Tibial nerve (tissue), 4 donors: ENCODE measurements around the gene UBE2L6. TPM values are rescaled to one million over a fixed set of nuclear protein-coding genes. Genes with fewer than 3 reads are reported as not detected.

ENCODE experiments used
- DNase-seq, 2 donors: peaks; one replicate each; pipeline ENCODE4 v3.0.0-alpha.2; 2019; ENCODE audit warnings: low spot score in 2 of 2
- H3K27ac ChIP-seq, 4 donors: fragments of 200-600 bp; sonication (generic) in 3 of 4; one replicate each; pipeline ENCODE4 v1.5.1; 2017 to 2019; ENCODE audit warnings: mild to moderate bottlenecking in 1 of 4
- H3K27me3 ChIP-seq, 2 donors: fragments of 200-600 bp; sonication (generic) in 1 of 2; one replicate each; pipeline versions ENCODE4 v1.5.1 to v1.6.0; 2017 to 2019
- H3K36me3 ChIP-seq, 3 donors: fragments of 200-600 bp; sonication (generic); one replicate each; pipeline ENCODE4 v1.5.1; 2018 to 2019
- H3K4me1 ChIP-seq, 4 donors: fragments of 200-600 bp; sonication (generic) in 3 of 4; one replicate each; pipeline ENCODE4 v1.5.1; 2017 to 2019
- H3K4me3 ChIP-seq, 4 donors: fragments of 200-600 bp; sonication (generic) in 3 of 4; one replicate each; pipeline ENCODE4 v1.5.1; 2017 to 2019; ENCODE audit warnings: mild to moderate bottlenecking in 1 of 4, moderate library complexity in 1 of 4
- H3K9me3 ChIP-seq, 4 donors: fragments of 200-600 bp; sonication (generic) in 3 of 4; one replicate each; pipeline ENCODE4 v1.5.1; 2017 to 2019
- CTCF ChIP-seq, 5 experiments: fragments of 200-600 bp in 3 of 5; fragments of 450-650 bp in 2 of 5; sonication (generic) in 3 of 5; IDR thresholded peaks; one replicate each; pipeline ENCODE4 v1.5.1; 2016 to 2019; ENCODE audit warnings: antibody characterized with exemption in 5 of 5, mild to moderate bottlenecking in 3 of 5, moderate library complexity in 2 of 5
- EP300 ChIP-seq, 2 donors: sonication (generic); formaldehyde crosslinking; IDR thresholded peaks; one replicate each; pipeline ENCODE4 v1.6.1; 2017; ENCODE audit warnings: antibody characterized with exemption in 2 of 2, mild to moderate bottlenecking in 1 of 2
- POLR2A ChIP-seq, 2 donors: fragments of 450-650 bp; IDR thresholded peaks; one replicate each; pipeline ENCODE4 v1.6.1; 2017; ENCODE audit warnings: antibody characterized with exemption in 2 of 2, mild to moderate bottlenecking in 2 of 2, moderate library complexity in 2 of 2
- WGBS, 2 donors: methylation state at CpG; one replicate each; pipeline ENCODE4 v1.1.5; 2018; 5-methylcytosine and 5-hydroxymethylcytosine counted together
- total RNA-seq, 4 donors: library from RNA; depleted of rRNA; stranded (reverse); fragments of >200 nt; gene quantifications; one replicate each; pipeline ENCODE4 v1.1.0, GENCODE V29; 2016

UBE2L6 gene
- total RNA-seq, 4 donors from 2014 or later = 22.4 to 35.7 (median 25.5) TPM

DNA sequence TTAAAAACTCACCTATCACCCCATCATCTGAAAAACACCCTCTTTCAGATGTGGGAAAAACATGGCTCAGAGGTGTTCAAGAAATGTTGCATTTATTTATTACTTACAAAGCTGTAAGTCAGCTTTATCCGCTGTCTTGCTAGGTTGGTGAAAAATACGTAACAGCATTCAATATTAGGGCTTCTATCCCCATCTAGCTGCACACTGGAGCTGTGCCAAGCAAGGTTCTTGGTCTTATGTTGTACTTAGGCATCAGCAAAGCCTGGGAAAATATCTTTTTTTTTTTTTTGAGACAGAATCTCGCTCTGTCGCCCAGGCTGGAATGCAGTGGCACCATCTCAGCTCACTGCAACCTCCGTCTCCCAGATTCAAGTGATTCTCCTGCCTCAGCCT lies 37.6 kb upstream of the UBE2L6 start:
- H3K4me3 ChIP-seq = no peak overlapping the region
- no peaks in the 10 kb centered on the region for H3K27me3 ChIP-seq
- peaks cover 0 to 84% (median 0%) of the 10 kb centered on the region in 3 donors for H3K36me3 ChIP-seq
- H3K27ac ChIP-seq = no peak overlapping the region
- peaks cover 0 to 10% (median 0%) of the 10 kb centered on the region in 4 donors for H3K4me1 ChIP-seq
- no peaks in the 10 kb centered on the region for H3K9me3 ChIP-seq
- TF ChIP-seq CTCF (IDR thresholded peaks at IDR 0.05) (no peak), POLR2A (IDR thresholded peaks at IDR 0.05) (no peak), EP300 (IDR thresholded peaks at IDR 0.05) (no peak)
- WGBS, 2 donors = 90 to 93% methylated on average over 5 of the region's 5 CpGs
- DNase-seq = no peak

- Histone ChIP-seq H3K27me3 (no peaks in the 10 kb centered on the region), H3K4me1 (peaks cover 0 to 16% (median 1%) of the 10 kb centered on the region in 4 donors), H3K9me3 (no peaks in the 10 kb centered on the region), H3K36me3 (peaks cover 0 to 83% (median 0%) of the 10 kb centered on the region in 3 donors), H3K4me3 (no peak overlapping the region), H3K27ac (no peak overlapping the region)
- TF ChIP-seq CTCF (IDR thresholded peaks at IDR 0.05) (no peak), POLR2A (IDR thresholded peaks at IDR 0.05) (no peak), EP300 (IDR thresholded peaks at IDR 0.05) (no peak)
- WGBS, 2 donors = 42 to 54% methylated on average over 8 of the region's 8 CpGs
- DNase-seq = no peak
These were observed 37.0 kb upstream of the UBE2L6 start for GRCh38 chr11:57604296-57605027.

DNA sequence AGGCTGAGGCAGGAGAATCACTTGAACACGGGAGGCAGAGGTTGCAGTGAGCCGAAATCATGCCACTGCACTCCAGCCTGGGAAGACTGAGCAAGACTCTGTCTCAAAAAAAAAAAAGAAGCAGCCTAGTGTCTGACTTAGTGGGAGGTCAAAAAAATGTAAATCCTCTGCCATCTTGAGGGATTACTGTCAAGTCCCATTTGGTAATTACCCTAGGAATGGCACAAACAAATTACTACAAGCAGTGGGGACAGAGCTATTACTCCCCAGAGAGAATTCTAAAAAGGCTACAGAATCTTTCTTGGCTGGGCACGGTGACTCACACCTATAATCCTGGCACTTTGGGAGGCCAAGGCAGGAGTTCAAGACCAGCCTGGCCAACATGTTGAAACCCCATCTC lies 33.8 kb upstream of the UBE2L6 start:
- no peak for TF ChIP-seq EP300 (IDR thresholded peaks at IDR 0.05)
- TF ChIP-seq CTCF (IDR thresholded peaks at IDR 0.05) = no peak
- no peak for TF ChIP-seq POLR2A (IDR thresholded peaks at IDR 0.05)
- no peak overlapping the region for H3K27ac ChIP-seq
- H3K4me1 ChIP-seq = peaks cover 0 to 39% (median 9%) of the 10 kb centered on the region in 4 donors
- DNase-seq = no peak
- WGBS, 2 donors = 90 to 92% methylated on average over 3 of the region's 3 CpGs
- peaks cover 0 to 51% (median 0%) of the 10 kb centered on the region in 3 donors for H3K36me3 ChIP-seq
- H3K27me3 ChIP-seq = no peaks in the 10 kb centered on the region
- no peak overlapping the region for H3K4me3 ChIP-seq
- H3K9me3 ChIP-seq = no peaks in the 10 kb centered on the region

- H3K4me1 ChIP-seq = peaks cover 0 to 47% (median 12%) of the 10 kb centered on the region in 4 donors
- TF ChIP-seq POLR2A (IDR thresholded peaks at IDR 0.05) = no peak
- TF ChIP-seq EP300 (IDR thresholded peaks at IDR 0.05) = no peak
- no peak for TF ChIP-seq CTCF (IDR thresholded peaks at IDR 0.05)
- peak overlapping the region; percentile 87 to 98 (median 92) for H3K27ac ChIP-seq
- peak overlapping the region in 2 of 4 donors; percentile 75 to 79 for H3K4me3 ChIP-seq
- WGBS, 2 donors = 3 to 43% methylated on average over 2 of the region's 2 CpGs
- peaks cover 0 to 36% (median 0%) of the 10 kb centered on the region in 3 donors for H3K36me3 ChIP-seq
- no peaks in the 10 kb centered on the region for H3K9me3 ChIP-seq
- no peaks in the 10 kb centered on the region for H3K27me3 ChIP-seq
- no peak for DNase-seq
These were observed 31.9 kb upstream of the UBE2L6 start for GRCh38 chr11:57599381-57599780.

GRCh38 chr11:57598831-57599155 lies 31.3 kb upstream of the UBE2L6 start:
- no peak for DNase-seq
- Histone ChIP-seq H3K4me3 (peak overlapping the region; percentile 41 to 79 (median 62)), H3K27me3 (no peaks in the 10 kb centered on the region), H3K27ac (peak overlapping the region; percentile 87 to 98 (median 92)), H3K9me3 (no peaks in the 10 kb centered on the region), H3K4me1 (peaks cover 0 to 41% (median 12%) of the 10 kb centered on the region in 4 donors), H3K36me3 (peaks cover 0 to 36% (median 0%) of the 10 kb centered on the region in 3 donors)
- TF ChIP-seq POLR2A (IDR thresholded peaks at IDR 0.05) (no peak), CTCF (IDR thresholded peaks at IDR 0.05) (no peak), EP300 (IDR thresholded peaks at IDR 0.05) (no peak)
- 33 to 47% methylated on average over 5 of the region's 5 CpGs for WGBS, 2 donors
